ENCODE data around the gene CLEC3B.
A peak's percentile ranks its signal among the peaks of the same experiment; 100 is the strongest.
"Not testable (repeated sequence)": the region's sequence is repeated elsewhere in the genome, so short reads cannot be mapped to it uniquely, and the experiment has no call there.

Gene CLEC3B

GRCh38 chr3:45037720-45038455 lies 11.8 kb downstream of the CLEC3B start:
- DNase-seq, result peak; percentile 83

DNA sequence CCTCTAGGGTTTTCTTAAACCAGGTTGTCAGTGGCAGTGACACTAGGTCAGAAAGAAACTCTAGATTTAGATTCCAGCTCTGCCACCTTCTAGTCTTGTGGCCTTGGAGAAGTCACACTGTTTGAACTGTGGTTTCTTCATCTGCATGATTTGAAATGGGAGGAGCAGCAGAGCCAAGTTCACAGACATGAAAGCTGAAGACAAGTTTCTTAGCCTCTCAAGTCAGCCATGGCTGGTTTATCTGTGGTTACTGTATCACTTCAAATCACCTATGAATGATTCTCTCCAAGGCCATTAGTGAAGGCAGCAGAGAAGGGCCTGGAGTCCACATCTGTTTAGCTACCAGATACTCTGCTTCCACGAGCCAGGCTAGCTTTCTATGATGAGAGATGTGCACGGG lies 15.6 kb downstream of the CLEC3B start:
- no peak for DNase-seq

DNA sequence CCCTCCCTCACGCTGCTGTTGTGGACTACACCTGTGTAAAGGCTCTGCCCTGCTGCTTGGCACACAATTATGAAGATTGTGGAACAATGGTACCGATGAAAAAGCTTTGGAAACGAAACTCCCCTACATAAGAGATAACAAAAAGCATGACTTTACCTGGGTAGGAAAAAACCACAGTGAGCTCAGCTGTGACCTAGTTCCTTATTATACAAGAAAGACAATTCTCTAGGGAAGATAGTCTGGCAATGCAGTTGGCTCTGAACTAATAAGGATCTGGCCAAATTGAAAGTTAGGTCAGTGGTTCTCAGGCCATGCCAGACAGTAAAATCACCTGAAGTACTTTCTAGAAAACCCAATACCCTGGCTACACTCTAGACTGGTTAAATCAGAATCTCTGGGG lies 16.1 kb downstream of the CLEC3B start:
- DNase-seq, result no peak

DNA sequence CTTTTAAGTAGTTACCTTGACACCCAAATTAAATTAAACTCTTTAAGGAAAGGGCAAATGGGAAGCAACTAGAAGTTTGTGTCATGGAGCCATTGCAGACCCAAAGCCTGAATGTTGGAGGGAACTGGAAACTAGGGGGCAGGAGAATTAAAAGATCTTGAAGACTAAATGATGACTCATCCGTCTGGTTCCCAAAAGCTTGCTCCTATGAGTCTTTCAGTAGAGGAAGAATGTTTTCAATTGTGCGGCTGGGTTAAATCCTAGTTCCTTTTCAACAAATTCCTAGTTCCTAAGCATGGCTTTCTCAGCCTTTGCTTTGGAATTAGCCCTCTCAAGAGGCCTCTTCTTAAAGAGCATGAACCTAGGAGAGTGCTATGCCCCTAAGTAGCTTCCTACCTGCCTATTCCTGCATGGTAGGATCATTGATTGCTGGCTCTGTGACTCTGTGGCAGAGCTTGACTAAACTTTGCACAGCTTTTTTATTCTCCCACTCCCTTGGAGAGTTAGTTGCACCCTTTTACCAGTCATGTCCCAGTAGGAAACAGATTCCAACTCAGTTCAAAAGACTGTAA lies 17.7 kb downstream of the CLEC3B start:
- no peak for DNase-seq

GRCh38 chr3:45048244-45048643 lies 22.1 kb downstream of the CLEC3B start:
- DNase-seq, result no peak

- no peak for DNase-seq
Observed at GRCh38 chr3:45049807-45050206, 23.7 kb downstream of the CLEC3B start.

DNA sequence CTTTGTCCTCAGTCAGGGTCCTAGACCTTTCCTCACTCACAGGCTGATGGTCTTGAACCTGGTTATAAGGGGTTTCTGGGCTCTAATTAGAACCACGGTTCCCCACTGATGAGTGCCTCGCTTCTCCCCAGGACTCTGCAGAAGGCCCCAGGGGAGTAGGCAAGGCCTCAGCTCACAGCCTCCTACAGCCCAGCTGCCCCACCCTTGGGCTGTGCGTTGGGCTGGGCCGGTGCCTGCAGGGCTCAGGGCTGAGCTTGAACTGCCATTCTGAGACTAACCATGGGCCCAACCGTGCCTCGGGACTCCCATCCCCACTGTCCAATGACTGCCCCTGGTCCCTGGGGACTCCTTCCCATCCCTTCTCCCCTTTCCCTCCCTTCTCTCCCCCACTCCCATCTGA lies 25.6 kb downstream of the CLEC3B start:
- DNase-seq, result no peak

DNA sequence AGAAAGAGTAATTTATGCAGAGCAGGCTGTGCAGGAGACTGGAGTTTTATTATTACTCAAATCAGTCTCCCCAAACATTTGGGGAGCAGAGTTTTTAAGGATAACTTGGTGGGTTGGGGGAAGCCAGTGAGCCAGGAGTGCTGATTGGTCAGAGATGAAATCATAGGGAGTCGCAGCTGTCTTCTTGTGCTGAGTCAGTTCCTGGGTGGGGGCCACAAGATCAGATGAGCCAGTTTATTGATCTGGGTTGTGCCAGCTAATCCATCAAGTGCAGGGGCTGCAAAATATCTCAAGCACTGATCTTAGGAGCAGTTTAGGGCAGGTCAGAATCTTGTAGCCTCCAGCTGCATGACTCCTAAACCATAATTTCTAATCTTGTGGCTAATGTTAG lies 27.7 kb downstream of the CLEC3B start:
- DNase-seq, result not testable (repeated sequence)

DNA sequence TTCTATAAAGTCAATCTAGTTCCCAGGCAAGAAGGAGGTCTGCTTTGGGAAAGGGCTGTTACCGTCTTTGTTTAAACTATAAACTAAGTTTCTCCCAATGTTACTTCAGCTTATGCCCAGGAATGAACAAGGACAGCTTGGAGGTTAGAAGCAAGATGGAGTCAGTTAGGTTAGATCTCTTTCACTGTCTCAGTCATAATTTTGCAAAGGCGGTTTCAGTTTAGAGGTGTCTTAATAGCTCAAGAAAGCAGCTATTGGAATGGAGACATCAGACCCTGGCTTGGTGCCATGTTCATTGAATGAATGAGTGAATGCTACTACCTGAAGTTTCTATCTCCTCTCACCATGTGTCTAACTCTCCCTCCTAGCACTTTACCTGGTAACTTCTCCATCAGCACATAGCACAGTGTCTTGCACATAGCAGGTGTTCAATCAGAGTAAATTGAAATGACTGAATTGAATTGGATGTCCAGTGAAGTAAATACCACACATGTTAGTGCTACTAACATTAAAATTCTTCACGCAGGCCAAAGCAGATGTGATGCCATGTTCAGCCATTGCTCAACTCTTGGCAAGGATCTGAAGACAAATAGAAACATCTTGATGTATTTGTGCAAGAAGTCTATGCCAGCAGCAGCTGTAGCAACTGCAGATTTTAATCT lies 28.2 kb downstream of the CLEC3B start:
- no peak for DNase-seq

- no peak for DNase-seq
Observed at GRCh38 chr3:45055032-45055410, 28.9 kb downstream of the CLEC3B start.

DNA sequence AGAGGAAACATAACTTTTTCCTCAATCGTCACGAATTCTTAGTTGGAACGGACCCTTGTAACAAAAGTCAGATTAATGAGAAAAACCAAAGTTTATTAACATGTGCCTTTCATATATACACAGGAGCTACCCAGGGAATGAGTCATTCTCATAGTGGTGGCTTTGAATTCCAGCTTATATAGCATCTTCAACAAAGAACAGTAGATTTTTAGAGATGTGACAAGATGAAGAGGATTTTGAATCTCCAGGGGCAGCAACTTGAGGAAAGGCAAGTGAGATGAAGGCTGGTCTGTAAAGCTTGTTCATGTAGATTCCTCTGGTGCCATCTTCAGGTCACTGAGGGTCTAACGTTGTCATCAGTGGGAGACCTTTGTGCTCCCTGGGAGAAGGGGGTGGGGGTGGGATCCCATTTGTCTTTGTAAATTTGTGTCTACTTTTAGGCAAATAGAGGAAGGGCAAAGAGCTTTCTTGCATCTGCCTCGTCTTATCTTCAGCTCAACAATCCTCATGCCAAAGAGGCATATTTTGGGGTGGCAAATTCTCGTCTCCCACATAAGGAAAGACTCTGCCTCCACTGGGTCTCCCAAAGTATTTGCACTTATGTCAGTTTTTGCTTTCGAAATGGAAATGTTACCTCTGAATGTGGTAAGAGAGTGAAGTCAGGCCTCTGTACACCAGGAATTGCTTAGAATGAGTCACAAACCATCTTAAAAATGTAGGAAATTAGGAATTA lies 29.5 kb downstream of the CLEC3B start:
- no peak for DNase-seq

DNA sequence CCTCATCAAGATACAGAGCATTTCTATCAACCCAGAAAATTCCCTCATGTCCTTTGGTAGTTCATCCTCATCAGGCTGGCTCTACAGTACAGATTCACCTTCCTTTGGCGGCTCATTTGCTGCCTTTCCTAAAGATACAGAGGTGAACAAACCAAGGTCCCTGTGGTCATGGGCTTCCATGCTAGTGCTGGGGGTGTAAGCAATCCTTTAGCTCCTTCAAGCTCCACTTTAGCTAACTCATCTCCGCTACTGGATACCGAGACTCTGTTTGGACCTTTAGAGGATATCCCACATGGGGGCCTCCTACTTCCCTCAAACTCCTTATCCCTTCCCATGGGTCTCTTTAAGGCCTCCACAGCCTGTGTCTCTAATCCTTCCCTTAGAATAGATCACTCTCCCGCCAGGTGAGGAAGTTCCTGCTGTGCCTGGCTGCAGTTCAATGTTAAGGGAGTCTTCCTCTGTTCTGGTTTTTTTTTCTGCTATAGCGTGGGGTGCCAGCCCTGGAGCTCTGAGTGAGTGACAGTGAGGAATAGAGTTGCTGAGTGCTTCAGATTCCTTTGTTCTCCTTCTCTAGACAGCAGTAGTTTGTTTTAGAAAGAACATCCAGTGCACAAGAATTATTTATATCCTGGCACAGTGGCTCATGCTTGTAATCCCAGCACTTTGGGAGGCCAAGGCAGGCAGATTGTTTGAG lies 30.7 kb downstream of the CLEC3B start:
- no peak for DNase-seq

DNA sequence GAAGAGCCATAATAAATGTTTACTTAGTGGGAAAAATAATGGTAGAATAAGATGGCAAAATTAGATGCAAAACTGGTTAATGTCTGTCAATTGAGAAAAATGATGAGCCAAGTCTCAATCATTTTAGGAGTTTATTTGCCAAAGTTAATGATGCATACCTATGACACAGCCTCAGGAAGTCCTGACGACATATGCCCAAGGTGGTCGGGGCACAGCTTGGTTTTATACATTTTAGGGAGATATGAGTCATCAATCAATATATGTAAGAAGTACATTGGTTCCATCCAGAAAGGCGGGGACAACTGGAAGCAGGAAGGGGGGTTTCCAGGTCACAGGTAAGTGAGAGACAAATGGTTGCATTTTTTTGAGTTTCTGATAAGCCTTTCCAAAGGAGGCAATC lies 31.5 kb downstream of the CLEC3B start:
- no peak for DNase-seq

DNA sequence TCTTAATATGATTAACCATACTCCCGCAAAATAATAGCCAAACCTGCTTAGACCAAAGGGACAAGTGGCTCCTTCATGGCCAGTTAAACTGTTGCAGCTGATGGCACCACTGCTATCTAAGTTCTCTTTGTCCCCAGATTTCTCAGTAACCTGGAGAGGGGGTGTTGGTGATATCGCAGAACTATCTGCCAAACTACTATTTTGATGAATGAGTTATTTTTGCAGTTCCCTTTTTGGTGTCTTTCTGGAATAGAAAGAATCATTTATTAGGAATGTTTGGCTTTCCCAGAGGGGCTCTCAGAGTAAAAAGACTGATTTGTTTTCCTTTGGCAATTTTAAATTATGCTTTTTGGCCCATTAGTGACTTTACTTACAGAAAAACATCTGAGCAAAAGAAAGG lies 33.0 kb downstream of the CLEC3B start:
- no peak for DNase-seq

DNA sequence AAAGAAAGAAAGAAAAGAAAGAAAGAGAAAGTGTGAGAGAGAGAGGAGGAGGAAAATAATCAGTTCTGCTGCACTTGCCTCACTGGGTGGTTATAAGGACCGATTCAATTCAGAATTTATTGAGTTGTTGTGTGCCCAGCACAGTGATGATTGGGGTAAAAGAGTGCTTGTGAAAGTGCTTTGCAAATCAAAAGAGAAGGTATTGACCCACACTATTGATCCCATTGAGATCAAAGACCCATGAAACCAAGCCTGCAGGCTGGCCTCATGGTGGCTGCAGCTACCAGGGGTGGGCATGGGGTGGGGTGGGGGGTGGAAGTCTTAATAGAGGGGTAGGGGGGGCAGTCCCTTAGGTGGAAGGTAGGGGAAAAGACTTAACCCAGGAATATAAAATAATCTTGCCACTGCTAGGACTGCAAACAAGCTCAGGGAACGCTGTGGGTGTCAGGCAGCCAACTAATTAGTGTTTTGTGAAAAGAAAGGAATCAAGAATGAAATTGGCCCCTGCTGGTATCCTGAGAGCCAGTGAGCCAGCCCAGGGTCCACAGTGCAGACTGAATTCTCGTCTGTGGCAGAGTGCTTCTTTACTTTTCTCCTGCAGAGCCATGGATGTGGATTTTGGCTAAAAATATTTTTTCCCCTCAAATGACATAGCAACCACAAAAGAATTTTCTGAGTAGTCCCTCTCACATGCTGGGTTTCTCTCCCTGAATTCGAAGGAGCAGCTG lies 34.2 kb downstream of the CLEC3B start:
- DNase-seq, result no peak

- no peak for DNase-seq
Observed at GRCh38 chr3:45062697-45063070, 36.6 kb downstream of the CLEC3B start.

DNA sequence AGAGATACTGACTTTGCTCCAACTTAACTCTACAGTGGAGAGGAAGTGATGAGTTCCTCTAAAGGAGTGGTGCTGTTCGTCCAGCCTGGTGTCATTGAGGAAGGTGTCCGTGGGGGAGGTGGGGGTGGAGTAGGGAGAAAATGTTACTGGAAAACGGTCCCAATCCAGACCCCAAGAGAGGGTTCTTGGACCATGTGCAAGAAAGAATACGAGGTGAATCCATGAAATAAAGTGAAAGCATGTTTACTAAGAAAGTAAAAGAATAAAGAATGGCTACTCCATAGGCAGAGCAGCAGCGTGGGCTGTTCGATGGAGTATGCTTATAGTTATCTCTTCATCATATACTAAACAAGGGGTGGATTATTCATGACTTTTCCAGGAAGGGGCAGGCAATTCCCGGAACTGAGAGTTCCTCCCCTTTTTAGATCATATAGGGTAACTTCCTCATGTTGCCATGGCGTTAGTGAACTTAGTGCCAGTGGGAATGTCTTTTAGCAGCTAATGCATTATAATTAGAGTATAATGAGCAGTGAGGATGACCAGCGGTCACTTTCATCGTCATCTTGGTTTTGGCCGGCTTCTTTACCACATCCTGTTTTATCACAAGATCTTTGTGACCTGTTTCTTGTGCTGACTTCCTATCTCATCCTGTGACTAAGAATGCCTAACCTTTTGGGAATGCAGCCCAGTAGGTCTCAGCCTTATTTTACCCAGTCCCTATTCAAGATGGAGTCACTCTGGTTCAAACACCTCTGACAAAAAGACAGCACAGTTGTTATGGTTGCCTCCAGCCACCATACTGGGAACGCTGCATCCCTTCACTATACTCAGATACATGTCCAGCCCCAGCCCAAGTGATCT lies 38.6 kb downstream of the CLEC3B start:
- no peak for DNase-seq

DNA sequence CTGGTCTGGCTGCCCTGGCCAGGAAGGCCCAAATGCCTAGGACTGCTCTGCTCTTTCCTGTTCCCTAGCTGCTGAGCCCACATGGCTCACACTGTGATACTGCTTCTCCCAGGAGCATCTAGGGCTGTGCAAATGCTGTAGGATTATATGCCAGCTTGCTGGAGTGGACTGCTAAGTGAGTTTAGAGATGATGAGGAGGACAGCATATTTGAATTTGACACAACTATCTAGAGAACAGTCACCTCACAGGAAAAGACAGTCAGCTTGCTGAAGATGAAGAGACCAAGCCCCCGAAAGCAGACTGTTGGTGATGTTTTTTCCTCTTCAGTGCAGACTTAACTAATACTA lies 39.2 kb downstream of the CLEC3B start:
- no peak for DNase-seq

GRCh38 chr3:45066109-45066801 lies 40.2 kb downstream of the CLEC3B start:
- DNase-seq, result no peak

DNA sequence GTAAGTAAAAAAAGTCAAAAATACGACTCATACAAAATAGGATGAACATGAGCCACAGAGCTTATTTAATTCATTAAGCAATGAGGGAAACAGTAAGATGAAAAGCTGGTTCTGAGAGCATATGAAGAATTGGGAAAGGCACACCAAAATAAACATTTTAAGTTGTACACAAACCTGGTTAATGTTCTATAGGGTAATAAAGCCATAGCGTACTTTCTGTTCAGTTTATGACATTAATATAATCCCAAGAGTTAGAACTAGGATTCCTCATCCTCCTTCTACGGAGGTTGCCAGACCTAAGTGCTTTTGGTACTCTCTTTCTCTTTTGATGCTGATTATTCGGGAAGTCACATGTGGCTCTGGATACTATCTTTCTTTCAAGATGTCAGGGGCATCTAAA lies 41.4 kb downstream of the CLEC3B start:
- no peak for DNase-seq

GRCh38 chr3:45067941-45068340 lies 41.8 kb downstream of the CLEC3B start:
- DNase-seq, result no peak
